Activated T-helper 1 cell treated with anti-CD3 and anti-CD28 coated beads, Interleukin-2, amount 50 U/mL, for 16 hours (primary cell): ENCODE results near the gene POLD2.
"Not testable (repeated sequence)": the region's sequence is repeated elsewhere in the genome, so short reads cannot be mapped to it uniquely, and the experiment has no call there.

Source experiments
- DNase-seq, 2 donors: peaks; one replicate each; pipeline ENCODE4 v3.0.0-alpha.2; 2020; ENCODE audit warnings: low read depth in 1 of 2, low spot score in 1 of 2

The POLD2 gene

GRCh38 chr7:44139311-44140010, 16.1 kb upstream of the POLD2 start:
- DNase-seq, result no peak

GRCh38 chr7:44138698-44139097, 15.3 kb upstream of the POLD2 start:
- no peak for DNase-seq

GRCh38 chr7:44136731-44137130, 13.4 kb upstream of the POLD2 start:
- no peak for DNase-seq

DNA sequence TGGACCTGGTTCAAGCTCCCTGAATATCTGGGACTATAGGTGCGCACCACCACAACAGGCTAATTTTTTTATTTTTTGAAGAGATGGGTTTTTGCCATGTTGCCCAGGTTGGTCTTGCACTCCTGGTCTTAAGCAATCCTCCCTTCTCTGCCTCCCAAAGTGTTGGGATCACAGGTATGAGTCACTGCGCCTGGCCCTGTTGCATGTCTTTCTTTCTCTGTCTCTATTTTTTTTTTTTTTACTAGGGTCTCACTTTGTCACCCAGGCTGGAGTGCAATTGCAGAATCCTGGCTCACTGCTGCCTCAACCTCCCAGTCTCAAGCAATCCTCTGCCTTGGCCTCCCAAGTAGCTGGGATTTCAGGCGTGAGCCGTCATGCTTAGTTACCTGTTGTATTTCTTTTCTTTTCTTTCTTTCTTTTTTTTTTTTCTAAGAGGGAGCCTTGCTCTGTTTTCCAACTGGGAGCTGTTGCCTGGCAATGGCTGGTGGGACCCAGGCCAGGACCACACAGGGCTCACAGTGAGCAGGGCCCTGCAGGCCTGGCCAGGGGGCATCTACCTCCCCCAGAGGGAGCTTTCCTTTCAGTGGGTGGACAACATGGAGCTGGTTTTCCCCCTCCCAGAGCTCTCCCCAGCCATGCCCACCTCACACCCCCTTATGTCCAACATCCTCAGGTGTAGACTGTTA, 11.7 kb upstream of the POLD2 start:
- DNase-seq, result no peak

DNA sequence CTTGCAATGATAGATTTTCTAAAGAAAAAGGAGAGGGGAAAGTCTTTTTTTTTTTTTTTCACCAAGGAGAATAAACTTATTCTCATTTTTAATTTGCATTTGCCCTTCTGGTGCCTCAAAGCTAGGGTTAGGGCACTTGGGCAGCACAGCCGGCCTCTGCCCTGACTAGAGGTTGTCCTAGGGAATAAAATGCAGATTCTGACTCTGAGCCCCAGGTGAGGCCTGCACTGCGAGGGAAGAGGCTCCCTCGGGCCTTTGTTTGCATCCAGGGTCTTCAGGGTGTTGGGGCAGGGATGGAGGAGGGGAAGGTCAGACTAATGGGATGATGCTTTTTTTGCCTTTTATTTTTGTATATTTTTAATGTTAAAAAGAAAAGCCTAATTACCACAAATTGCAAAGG, 9.9 kb upstream of the POLD2 start:
- DNase-seq, result no peak

DNA sequence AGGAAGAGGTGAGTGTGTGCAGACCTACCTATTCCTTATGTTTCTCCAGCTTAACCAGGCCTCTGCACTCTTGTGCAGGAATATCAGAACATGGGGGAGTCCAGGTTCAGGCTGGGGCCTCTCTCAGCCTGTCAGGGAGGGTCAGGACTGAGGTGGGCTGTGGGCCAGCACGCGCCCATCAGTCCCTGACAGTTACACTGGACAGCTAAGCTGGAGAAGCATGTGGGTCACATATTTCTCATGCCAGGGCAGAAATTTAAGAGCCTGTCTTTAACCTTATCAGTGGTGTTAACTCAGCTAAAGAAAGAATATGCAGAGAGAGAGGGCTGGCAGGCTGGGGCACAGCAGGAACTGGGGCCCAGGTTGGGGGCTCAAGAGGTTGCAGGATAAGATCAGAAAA, 8.7 kb upstream of the POLD2 start:
- no peak for DNase-seq

GRCh38 chr7:44131173-44132029, 8.1 kb upstream of the POLD2 start:
- no peak for DNase-seq

- DNase-seq, result no peak
Measured at GRCh38 chr7:44128721-44129582, 5.6 kb upstream of the POLD2 start.

GRCh38 chr7:44127161-44127560, 3.8 kb upstream of the POLD2 start:
- DNase-seq, result no peak

DNA sequence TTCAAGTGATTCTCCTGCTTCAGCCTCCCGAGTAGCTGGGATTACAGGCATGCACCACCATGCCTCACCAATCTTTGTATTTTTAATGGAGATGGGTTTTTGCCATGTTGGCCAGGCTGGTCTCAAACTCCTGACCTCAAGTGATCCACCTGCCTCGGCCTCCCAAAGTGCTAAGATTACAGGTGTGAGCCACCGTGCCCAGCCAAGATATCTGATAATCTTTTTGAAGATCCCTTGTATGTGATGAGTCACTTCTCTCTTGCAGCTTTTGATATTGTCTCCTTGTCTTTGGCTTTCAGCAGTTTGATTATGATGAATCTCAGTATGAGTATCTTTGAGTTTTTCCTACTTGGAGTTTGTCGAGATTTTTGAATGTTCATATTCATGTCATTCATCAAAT, 3.2 kb upstream of the POLD2 start:
- DNase-seq, result not testable (repeated sequence)

- DNase-seq, result no peak
Measured at GRCh38 chr7:44124822-44125202, 1.5 kb upstream of the POLD2 start.

- DNase-seq, result no peak
Measured at GRCh38 chr7:44122529-44122928, 819 bp downstream of the POLD2 start.

GRCh38 chr7:44121761-44122420, 1.5 kb downstream of the POLD2 start:
- DNase-seq, result no peak

GRCh38 chr7:44120395-44120794, 3.0 kb downstream of the POLD2 start:
- DNase-seq, result no peak

DNA sequence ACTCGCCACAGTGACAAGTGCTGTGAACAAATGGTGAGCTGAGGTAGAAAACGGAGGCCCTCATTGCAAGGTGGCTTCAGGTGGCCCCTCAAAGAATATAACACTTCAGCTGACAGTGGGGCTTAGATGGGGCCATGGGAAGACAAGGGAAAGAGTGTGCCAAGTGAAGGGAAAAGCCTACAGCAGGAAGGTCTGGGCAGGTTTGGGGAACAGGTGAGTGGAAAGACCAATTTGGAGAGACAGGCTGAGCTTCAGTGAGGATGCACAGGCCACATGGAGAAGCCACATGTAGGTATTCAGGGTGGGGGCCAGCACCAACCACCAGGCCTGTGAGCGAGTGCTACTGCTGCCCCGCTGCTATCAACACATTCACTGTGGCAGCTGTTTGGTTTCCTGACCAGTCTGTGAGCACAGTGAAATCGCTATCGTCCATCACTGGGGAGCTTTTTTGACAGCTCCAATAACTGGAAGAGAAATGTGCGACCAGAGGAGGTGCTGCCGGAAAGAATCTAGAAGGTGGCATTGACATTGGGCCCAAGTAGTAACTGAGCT, 3.4 kb downstream of the POLD2 start:
- DNase-seq, result no peak

GRCh38 chr7:44117801-44118429, 5.4 kb downstream of the POLD2 start:
- no peak for DNase-seq

DNA sequence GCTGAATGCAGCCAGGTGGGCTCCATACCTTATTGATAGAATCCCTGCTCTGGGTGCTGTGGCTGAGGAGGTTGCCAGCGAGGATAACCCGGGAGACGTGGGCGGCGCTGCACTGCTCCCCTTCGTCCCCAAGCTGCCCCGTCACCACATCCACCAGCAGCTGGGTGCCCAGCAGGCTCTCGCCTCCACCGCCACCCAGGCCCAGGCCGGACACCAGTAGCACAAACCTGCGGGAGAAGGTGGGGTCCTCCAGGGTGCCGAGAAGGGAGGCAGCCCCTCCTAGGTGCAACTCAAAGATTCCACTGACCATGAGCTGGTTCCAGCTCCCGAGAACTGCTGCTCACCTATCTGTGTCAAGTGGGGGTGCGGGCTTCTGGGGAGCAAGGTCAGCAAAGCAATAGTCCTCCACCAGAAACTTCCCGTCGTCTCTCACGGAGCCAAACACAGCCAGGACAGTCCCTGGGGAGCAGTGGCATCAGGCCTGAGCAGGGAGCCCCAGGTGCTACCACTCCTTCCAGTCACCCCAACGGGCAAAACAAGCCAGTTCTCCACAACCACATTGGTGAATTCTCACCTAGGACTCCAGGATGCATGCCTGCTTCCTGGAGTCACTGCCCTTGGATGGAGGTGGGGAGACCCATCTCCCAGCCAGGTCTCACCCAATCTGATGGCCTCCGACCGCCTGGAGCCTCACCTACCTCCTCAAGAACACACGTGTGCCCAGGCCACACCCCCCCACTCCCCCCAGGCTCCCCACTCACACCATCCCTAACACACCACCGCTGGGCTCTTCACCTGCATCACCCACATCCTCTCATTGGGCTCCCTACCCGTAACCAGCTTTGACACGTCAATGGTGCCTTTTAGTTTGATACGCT, 6.3 kb downstream of the POLD2 start:
- no peak for DNase-seq

DNA sequence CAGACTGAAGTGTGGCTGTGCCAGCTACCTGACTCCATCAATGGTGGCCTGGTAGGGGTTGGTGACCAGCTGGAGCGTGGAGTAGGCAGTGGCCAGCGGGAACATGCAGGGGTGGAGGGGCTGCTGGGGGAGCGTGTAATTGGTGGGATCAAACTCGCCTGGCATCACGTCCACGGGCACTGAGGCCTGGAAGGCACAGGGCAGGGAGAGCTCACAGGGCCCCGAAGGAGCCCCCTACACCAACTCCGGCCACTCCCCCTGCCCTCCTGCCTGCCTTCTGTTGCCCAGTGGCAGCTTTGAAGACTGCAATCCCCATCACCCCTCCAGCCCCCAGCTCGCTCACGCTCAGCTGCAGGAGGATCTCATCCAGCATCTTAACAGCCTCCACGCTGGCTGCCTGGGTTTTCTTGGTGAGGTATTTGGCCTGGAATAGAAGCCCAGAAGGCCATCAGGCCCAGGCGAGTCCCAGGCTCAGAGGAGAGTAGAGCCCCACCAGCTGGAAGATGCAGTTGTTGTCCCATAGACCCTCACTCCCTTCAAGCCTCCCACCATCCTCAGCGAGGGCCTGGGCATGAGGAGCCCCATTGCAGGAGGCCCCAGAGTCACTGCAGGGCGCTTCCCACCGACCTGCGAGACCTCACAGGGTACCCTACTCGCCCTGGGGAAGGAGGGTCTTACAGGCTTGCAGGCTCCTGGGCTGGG, 7.1 kb downstream of the POLD2 start:
- DNase-seq, result no peak
